ENCODE data around the gene CSRNP3.

DNA sequence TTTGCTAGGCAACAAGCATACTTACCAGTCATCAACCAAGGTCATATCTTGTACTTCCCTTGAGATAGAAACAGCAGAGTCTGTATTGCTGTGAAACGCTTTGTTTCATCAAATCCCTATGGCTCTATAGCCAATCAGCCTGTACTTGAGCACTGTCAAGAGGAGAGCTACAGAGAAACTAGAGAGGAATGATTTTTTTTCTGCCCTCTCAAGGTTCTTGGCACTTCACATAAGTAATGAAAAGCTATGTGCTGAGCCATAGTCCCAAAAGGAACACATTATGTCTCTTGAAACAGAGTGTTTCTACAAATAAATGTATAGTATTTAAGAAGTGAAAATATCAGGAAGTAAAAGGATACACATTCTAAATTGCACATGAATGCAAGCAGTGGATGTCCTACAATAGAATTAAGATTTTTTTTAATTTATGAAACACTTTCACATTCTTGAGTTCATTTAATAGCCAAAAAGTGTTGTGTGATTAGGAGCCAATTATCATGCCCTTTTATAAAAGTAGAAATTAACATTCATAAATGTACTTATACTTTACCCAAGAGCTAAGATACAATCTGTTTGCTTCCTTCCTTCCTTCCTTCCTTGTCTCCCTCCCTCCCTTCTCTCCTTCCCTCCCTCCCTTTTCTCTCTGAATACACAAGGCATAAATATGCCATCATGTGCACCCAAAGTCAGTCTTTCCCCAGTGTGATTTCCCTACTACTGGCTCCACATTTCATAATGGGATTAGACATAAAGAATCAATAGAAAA is 131.8 kb downstream of the CSRNP3 start:
- TF ChIP-seq HDGF (IDR thresholded peaks at IDR 0.05; ENCODE audit: borderline replicate concordance) (no peak), FOXM1 (IDR thresholded peaks at IDR 0.05; ENCODE audit: borderline replicate concordance) (no peak), BHLHE40 (IDR thresholded peaks at IDR 0.05; ENCODE audit: borderline replicate concordance) (no peak), ZNF384 (IDR thresholded peaks at IDR 0.05) (no peak), FOXK2 (IDR thresholded peaks at IDR 0.05) (no peak), L3MBTL2 (conservative IDR thresholded peaks at IDR 0.05) (no peak), LEF1 (IDR thresholded peaks at IDR 0.05; ENCODE audit: borderline replicate concordance) (no peak)

All from HEK293T (cell line).